Endothelial cell of umbilical vein (primary cell): ENCODE data around the gene SH3BP5. TPM values are rescaled to one million over a fixed set of nuclear protein-coding genes. Genes with fewer than 3 reads are reported as not detected.

ENCODE experiments used
- BruUV-seq: library from RNA; stranded (reverse); fragments of 400-500 nt; replicated peaks from 2 replicates; lab custom pipeline; 2021; lab: Mats Ljungman, UMichigan
- CTCF ChIA-PET: fragments of 300-600, 350-600 bp; sonication (Branson Sonifier 250); formaldehyde crosslinking; loops from one replicate; lab custom pipeline; 2021; ENCODE audit warnings: antibody characterized with exemption, inconsistent platforms; lab: Charles Lee
- POLR2A ChIA-PET: fragments of 300-600, 350-600 bp; sonication (Branson Sonifier 250); formaldehyde crosslinking; loops from one replicate; lab custom pipeline; 2021; ENCODE audit warnings: antibody characterized with exemption, inconsistent platforms; lab: Charles Lee
- DNase-seq: peaks from one replicate; pipeline ENCODE4 v3.0.0-alpha.2; 2011; ENCODE audit warnings: low read depth, low spot score
- FAIRE-seq: peaks from 2 replicates; lab custom pipeline; 2011; peaks lifted over from hg19 to GRCh38; lab: Jason Lieb, UNC
- H2AFZ ChIP-seq: 2 replicates; pipeline ENCODE4 v1.6.0; 2012; ENCODE audit warnings: low read depth, low read length, control low read depth, inconsistent platforms
- H3K27ac ChIP-seq: 2 replicates; pipeline ENCODE4 v1.5.1; 2011; ENCODE audit warnings: low read depth, mild to moderate bottlenecking, control low read depth, low read length, moderate library complexity; ENCODE audit not compliant: insufficient read depth
- H3K27me3 ChIP-seq, 2 experiments: 2 replicates each; pipeline versions ENCODE4 v1.6.0 to v1.6.1; 2011; ENCODE audit warnings: low read length in 2 of 2, mixed read lengths in 1 of 2; ENCODE audit not compliant: control insufficient read depth in 2 of 2, insufficient read depth in 2 of 2
- H3K36me3 ChIP-seq, 2 experiments: 2 replicates in 1 of 2; 3 replicates in 1 of 2; pipeline ENCODE4 v1.5.1; 2011; ENCODE audit warnings: low read length in 2 of 2, mild to moderate bottlenecking in 1 of 2, moderate library complexity in 1 of 2; ENCODE audit not compliant: control insufficient read depth in 2 of 2, insufficient read depth in 2 of 2; ENCODE audit errors: extremely low read depth in 1 of 2
- H3K4me1 ChIP-seq: 3 replicates; pipeline ENCODE4 v1.5.1; 2011; ENCODE audit warnings: mild to moderate bottlenecking, low read length; ENCODE audit not compliant: control insufficient read depth, insufficient read depth; ENCODE audit errors: extremely low read depth
- H3K4me2 ChIP-seq: 2 replicates; pipeline ENCODE4 v1.6.1; 2011; ENCODE audit warnings: low read length, control low read depth, mixed read lengths; ENCODE audit not compliant: insufficient read depth
- H3K4me3 ChIP-seq, 3 experiments: fragments of 200-600 bp in 1 of 3; sonication (generic), shearing (Covaris generic) in 1 of 3; replicated peaks in 1 of 3; 2 replicates each; pipeline ENCODE4 v1.5.1; 2011 to 2016; ENCODE audit warnings: control low read depth in 3 of 3, low read length in 3 of 3, mild to moderate bottlenecking in 2 of 3, inconsistent platforms in 1 of 3, low read depth in 1 of 3, moderate library complexity in 1 of 3; ENCODE audit not compliant: insufficient read depth in 1 of 3
- H3K79me2 ChIP-seq: 2 replicates; pipeline ENCODE4 v1.6.0; 2012; ENCODE audit warnings: low read length, inconsistent platforms; ENCODE audit not compliant: control insufficient read depth, insufficient read depth
- H3K9ac ChIP-seq: replicated peaks from 2 replicates; pipeline ENCODE3; 2011; ENCODE audit warnings: low read length, control low read depth; ENCODE audit not compliant: insufficient read depth; ENCODE audit errors: extremely low read depth
- H3K9me1 ChIP-seq: replicated peaks from 3 replicates; pipeline ENCODE4 v1.6.0; 2011; ENCODE audit warnings: mild to moderate bottlenecking, low read length; ENCODE audit not compliant: control insufficient read depth, insufficient read depth; ENCODE audit errors: extremely low read depth
- H3K9me3 ChIP-seq: replicated peaks from 2 replicates; pipeline ENCODE4 v1.5.1; 2012; ENCODE audit warnings: low read length, inconsistent platforms; ENCODE audit not compliant: control insufficient read depth, insufficient read depth
- H4K20me1 ChIP-seq: replicated peaks from 2 replicates; pipeline ENCODE3; 2011; ENCODE audit warnings: mild to moderate bottlenecking, low read length; ENCODE audit not compliant: control insufficient read depth, insufficient read depth; ENCODE audit errors: extremely low read depth
- EZH2 ChIP-seq: IDR thresholded peaks from 2 replicates; pipeline ENCODE4 v1.6.1; 2012; ENCODE audit warnings: borderline replicate concordance, low read depth, mild to moderate bottlenecking, moderate library complexity, low read length, inconsistent platforms; ENCODE audit not compliant: severe bottlenecking
- FOS ChIP-seq: IDR thresholded peaks from 2 replicates; pipeline ENCODE4 v1.6.1; 2011; ENCODE audit warnings: mild to moderate bottlenecking, low read length, moderate library complexity, borderline replicate concordance; ENCODE audit not compliant: insufficient read depth
- GATA2 ChIP-seq: IDR thresholded peaks from 2 replicates; pipeline ENCODE4 v1.7.0; 2011; ENCODE audit warnings: low read depth, mild to moderate bottlenecking, moderate library complexity, mixed read lengths, low read length; ENCODE audit not compliant: insufficient read length, insufficient read depth
- JUN ChIP-seq: IDR thresholded peaks from 2 replicates; pipeline ENCODE4 v1.6.1; 2011; ENCODE audit warnings: borderline replicate concordance, low read depth; ENCODE audit not compliant: insufficient read length, insufficient read depth
- MYC ChIP-seq: IDR thresholded peaks from one replicate; pipeline ENCODE4 v1.6.1; 2011; ENCODE audit warnings: mild to moderate bottlenecking, low read depth, low read length
- POLR2A ChIP-seq: IDR thresholded peaks from 2 replicates; pipeline ENCODE4 v1.6.1; 2012; ENCODE audit warnings: low read depth, mild to moderate bottlenecking, control low read depth, low read length
- POLR2AphosphoS5 ChIP-seq: IDR thresholded peaks from 2 replicates; pipeline ENCODE4 v1.6.1; 2012; ENCODE audit warnings: low read depth, mild to moderate bottlenecking, control low read depth, low read length, moderate library complexity; ENCODE audit not compliant: insufficient read depth
- dilution Hi-C: fragments of 300-500 bp; cut with MboI; formaldehyde crosslinking; loops from one replicate; pipeline ENCODE4 v1.15.0; 2019; ENCODE audit warnings: low sequenced_read_pairs; ENCODE audit not compliant: extremely low pct_ligation_motif_present
- intact Hi-C: fragments of 100-400 bp; cut with micrococcal nuclease; formaldehyde crosslinking; loops from one replicate; pipeline ENCODE4 v1.10.0; 2022
- polyA plus RNA-seq, 4 experiments: library from polyadenylated mRNA; depleted of rRNA in 3 of 4; stranded (reverse) in 3 of 4; unstranded in 1 of 4; fragments of >200 nt; gene quantifications; 2 replicates each; pipeline versions ENCODE4 v1.2.1 to v1.2.3, GENCODE V29; 2011 to 2012; ENCODE audit warnings: missing spikeins in 1 of 4
- total RNA-seq: library from RNA; stranded (reverse); gene quantifications from 2 replicates; pipeline ENCODE4 v1.2.3, GENCODE V29; 2021
- TF ChIP-seq, protein P1 (sequence below): IDR thresholded peaks from 2 replicates; pipeline ENCODE4 v1.6.1; 2011; ENCODE audit not compliant: insufficient read depth, insufficient read length
- TF ChIP-seq, protein P2 (sequence below), 2 donors: IDR thresholded peaks; 1 replicate in 1 of 2; 2 replicates in 1 of 2; pipeline ENCODE4 v1.5.1; 2011; ENCODE audit warnings: low read length in 2 of 2, mild to moderate bottlenecking in 2 of 2, moderate library complexity in 2 of 2, control low read depth in 1 of 2, inconsistent platforms in 1 of 2, low read depth in 1 of 2; ENCODE audit not compliant: insufficient read depth in 1 of 2; ENCODE audit errors: extremely low read depth in 1 of 2

SH3BP5 gene
- total and polyA plus RNA-seq, 2 donors (not counting 3 experiments of a cell fraction or from before 2014, with no cell fraction given), result 35.3 to 76.3 TPM

DNA sequence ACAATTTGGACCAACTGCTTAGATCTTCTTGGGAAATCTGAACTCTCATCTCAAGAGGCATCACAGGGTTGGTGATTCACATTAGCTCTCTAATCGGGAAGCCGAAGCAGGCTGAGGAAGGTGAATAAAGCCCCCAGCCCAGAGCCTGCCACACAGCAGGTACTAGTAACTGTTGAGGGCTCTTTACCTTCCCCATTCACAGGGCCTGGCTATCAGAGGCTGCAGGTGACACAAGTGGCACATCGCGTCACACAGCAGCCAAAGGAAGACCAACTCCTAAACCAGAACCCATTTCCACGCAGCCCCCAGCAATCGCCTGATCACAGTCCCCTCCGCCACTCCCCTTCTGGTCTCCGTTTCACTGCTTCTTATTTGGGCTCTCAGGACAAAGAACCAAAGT is 29.2 kb downstream of the SH3BP5 start:
- H3K79me2 ChIP-seq, result peaks cover 42% of the 10 kb centered on the region
- FAIRE-seq, result no peak
- H3K27ac ChIP-seq, result no peak overlapping the region
- no peak overlapping the region for H3K4me3 ChIP-seq
- intact Hi-C loops (no loop called here), dilution Hi-C loops (no loop called here)
- CTCF ChIA-PET, result interaction anchor here (0.6 kb wide), 1 partner anchor 9 kb away, joined by 3 read pairs; no protein-coding TSS in a partner anchor
- H4K20me1 ChIP-seq, result no peaks in the 10 kb centered on the region
- H3K9me3 ChIP-seq, result no peaks in the 10 kb centered on the region
- H3K4me2 ChIP-seq, result no peak overlapping the region
- no peak for DNase-seq
- H2AFZ ChIP-seq, result no peak overlapping the region
- peaks cover 36% of the 10 kb centered on the region for H3K4me1 ChIP-seq
- no peaks in the 10 kb centered on the region for H3K27me3 ChIP-seq
- BruUV-seq, result no TSS peak
- no peaks in the 10 kb centered on the region for H3K9me1 ChIP-seq
- no peak overlapping the region for H3K9ac ChIP-seq
- no peak for TF ChIP-seq EZH2
- TF ChIP-seq, protein P1, sequence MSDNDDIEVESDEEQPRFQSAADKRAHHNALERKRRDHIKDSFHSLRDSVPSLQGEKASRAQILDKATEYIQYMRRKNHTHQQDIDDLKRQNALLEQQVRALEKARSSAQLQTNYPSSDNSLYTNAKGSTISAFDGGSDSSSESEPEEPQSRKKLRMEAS, result no peak
- TF ChIP-seq POLR2A, result no peak
- no peak for TF ChIP-seq FOS
- TF ChIP-seq GATA2, result no peak
- TF ChIP-seq, protein P2, sequence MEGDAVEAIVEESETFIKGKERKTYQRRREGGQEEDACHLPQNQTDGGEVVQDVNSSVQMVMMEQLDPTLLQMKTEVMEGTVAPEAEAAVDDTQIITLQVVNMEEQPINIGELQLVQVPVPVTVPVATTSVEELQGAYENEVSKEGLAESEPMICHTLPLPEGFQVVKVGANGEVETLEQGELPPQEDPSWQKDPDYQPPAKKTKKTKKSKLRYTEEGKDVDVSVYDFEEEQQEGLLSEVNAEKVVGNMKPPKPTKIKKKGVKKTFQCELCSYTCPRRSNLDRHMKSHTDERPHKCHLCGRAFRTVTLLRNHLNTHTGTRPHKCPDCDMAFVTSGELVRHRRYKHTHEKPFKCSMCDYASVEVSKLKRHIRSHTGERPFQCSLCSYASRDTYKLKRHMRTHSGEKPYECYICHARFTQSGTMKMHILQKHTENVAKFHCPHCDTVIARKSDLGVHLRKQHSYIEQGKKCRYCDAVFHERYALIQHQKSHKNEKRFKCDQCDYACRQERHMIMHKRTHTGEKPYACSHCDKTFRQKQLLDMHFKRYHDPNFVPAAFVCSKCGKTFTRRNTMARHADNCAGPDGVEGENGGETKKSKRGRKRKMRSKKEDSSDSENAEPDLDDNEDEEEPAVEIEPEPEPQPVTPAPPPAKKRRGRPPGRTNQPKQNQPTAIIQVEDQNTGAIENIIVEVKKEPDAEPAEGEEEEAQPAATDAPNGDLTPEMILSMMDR (IDR thresholded peaks at IDR 0.05; ENCODE audit: extremely low read depth in 1 of 2, insufficient read depth in 1 of 2, low read depth in 1 of 2, low read length in 2 of 2), result no peak
- TF ChIP-seq JUN, result no peak
- TF ChIP-seq MYC, result no peak
- TF ChIP-seq POLR2AphosphoS5, result no peak
- peaks cover 0 to 17% of the 10 kb centered on the region in 2 experiments for H3K36me3 ChIP-seq
- POLR2A ChIA-PET, result no interaction called here
